HG02943 (cell line): ENCODE measurements around the gene TBC1D12.
"Not testable (repeated sequence)": the region's sequence is repeated elsewhere in the genome, so short reads cannot be mapped to it uniquely, and the experiment has no call there.

Experiments used
- ATAC-seq: cut with Tn5 transposase; IDR thresholded peaks from one replicate; pipeline ENCODE4 v1.9.1; 2021; ENCODE audit warnings: mild to moderate bottlenecking, low read depth, moderate library complexity; ENCODE audit not compliant: unreplicated experiment

Gene TBC1D12

GRCh38 chr10:94524146-94524545 is 121.8 kb downstream of the TBC1D12 start:
- no peak for ATAC-seq

- ATAC-seq, result no peak
Measured at GRCh38 chr10:94524711-94525110, 122.4 kb downstream of the TBC1D12 start.

DNA sequence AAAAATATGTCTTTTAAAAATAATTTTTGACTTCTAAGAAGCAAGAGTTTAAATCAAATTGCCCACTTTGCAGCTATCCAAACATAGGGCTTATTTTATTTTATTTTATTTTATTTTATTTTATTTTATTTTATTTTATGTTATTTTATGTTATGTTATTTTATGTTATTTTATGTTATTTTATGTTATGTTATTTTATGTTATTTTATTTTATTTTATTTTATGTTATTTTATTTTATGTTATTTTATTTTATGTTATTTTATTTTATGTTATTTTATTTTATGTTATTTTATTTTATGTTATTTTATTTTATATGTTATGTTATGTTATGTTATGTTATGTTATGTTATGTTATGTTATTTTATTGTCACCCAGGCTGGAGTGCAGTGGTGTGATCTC is 129.2 kb downstream of the TBC1D12 start:
- not testable (repeated sequence) for ATAC-seq

DNA sequence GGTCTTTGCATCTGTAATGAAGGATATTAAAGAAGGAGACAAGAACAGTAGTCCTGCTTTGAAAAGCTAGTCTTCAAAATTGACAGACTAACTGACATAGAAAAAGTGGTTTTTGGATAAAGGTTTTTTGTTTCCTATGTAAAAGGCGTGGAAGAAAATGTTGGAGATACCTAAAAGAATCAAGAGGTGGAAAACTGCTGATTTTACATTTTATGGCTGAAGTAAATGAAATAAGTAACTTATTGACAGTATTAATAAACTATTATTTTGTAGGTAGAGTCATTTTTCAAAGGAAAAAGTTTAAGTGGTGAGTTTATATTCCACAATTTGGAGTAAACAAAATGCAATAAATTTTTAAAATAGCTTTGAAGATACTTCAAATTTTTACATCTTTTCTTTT is 130.7 kb downstream of the TBC1D12 start:
- ATAC-seq, result no peak

DNA sequence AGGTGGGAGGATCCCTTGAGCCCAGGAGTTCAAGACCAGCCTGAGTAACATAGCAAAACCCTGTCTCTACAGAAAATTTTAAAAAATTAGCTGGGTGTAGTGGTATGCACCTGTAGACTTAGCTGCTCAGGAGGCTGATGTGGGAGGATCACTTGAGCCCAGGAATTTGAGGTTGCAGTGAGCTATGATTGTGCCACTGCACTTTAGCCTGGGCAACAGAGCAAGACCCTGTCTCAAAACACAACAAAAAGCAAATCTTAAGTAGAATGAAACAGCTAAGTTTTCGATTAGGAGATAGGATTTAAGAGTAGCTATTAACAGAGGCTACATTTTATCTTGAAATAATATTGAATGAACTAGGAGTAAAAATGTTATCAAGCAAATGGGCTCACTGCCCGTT is 139.9 kb downstream of the TBC1D12 start:
- ATAC-seq, result not testable (repeated sequence)

DNA sequence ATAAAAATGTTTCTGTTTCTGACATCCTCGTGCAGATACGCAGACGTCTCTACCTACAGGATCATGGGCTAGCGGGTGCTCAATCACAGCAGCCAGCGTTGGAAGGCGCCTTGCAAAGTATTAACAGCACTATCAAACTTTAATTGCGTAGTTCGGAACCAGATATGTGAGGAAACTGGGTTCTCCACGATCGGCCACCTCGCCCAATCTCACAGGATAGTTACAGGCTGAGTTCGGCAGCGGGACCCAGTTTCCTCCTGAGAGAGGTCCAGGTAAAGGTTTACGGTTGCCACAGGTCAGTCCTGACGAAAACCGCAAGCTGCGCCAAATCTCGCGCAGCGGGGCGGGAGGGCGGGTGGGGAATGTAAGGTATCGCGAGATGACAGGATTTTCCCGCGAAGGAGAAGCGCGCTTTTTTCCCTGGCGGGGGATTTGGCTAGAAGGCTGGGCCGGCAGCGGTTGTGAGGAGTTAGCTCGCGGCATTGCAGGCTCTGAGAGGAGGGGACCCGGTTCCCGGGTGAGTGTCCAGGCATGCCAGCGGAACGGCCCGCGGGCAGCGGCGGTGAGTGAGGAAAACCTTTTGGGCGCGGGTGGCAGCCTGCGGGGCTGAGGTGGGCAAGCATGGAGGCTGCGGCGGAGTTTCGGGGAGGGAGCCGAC is 143.2 kb downstream of the TBC1D12 start, which contains the start of gene HELLS:
TSS of gene HELLS (plus strand) at position 398 of the 658 bp plus-strand sequence. CDS start at position 532, 134 bp downstream.
- peak; percentile 72 for ATAC-seq

GRCh38 chr10:94546049-94546900 is 143.9 kb downstream of the TBC1D12 start:
- ATAC-seq, result peak; percentile 30

DNA sequence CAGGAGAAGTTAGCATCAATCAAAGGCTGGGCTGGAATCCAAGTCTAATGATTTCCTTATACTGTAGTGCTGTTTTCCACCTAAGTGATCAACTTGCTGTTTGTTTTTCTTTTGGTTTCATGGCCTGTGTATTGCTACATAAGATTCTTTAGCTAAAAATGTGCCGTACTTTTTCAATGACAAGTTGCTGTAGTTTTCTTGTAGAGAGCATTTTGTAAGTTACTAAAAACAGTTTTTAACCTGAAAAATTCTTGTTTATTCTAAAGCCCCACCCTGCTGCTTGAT is 144.5 kb downstream of the TBC1D12 start:
- ATAC-seq, result no peak

- no peak for ATAC-seq
Measured at GRCh38 chr10:94549221-94549620, 146.9 kb downstream of the TBC1D12 start.

DNA sequence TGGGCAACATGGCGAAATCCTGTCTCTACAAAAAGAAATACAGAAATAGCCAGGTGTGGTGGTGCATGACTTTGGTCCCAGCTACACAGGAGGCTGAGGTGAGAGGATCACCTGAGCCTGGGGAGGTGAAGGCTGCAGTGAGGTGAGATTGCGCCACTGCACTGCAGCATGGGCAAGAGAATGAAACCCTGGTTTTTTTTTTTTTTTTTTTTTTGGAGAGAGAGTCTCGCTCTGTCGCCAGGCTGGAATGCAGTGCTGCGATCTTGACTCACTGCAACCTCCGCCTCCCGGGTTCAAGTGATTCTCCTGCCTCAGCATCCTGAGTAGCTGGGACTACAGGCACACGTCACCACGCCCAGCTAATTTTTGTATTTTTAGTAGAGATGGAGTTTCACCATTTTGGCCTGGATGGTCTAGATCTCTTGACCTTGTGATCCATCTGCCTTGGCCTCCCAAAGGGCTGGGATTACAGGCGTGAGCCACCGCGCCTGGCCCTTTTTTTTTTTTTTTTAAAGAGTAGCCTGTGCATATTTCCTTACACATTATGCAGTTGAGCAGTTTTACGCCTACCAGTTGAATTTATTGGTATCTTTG is 165.5 kb downstream of the TBC1D12 start:
- not testable (repeated sequence) for ATAC-seq

DNA sequence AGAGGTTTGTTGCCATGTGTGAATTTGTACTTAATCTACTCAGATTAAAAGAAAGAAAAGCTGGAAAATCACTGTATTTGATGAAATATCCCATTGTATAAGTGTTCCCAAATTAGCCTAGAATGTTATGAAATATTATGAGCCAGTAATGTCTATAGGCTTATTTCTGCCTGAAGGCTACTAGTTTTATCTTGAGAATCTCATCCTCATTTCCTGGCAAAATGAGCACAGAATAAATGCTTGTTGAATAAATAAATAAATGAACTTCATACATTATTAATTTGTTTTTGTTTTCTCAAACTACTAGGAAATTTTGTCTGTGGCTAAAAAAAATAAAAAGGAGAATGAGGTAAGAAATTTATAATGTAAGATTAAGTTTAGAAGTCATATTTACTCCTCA is 168.7 kb downstream of the TBC1D12 start:
- ATAC-seq, result no peak

DNA sequence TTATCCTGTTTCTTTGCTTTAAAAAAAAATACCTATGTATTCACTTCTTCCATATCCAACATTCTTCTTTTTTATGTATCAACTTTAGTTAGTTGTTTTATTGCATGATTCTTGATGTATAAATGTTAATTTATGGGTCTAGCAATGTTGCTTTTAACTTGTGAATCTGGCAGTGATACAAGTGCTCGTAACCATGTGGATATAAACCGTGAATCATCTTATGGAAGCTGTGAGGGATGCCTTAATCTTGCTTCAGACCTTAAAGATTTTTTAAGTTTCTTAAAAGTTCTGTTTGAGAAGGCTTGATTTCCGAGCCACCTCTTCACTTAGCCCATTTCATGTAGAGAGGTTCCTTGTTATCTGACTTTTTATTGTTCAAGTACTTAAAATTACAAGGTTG is 169.2 kb downstream of the TBC1D12 start:
- ATAC-seq, result no peak

DNA sequence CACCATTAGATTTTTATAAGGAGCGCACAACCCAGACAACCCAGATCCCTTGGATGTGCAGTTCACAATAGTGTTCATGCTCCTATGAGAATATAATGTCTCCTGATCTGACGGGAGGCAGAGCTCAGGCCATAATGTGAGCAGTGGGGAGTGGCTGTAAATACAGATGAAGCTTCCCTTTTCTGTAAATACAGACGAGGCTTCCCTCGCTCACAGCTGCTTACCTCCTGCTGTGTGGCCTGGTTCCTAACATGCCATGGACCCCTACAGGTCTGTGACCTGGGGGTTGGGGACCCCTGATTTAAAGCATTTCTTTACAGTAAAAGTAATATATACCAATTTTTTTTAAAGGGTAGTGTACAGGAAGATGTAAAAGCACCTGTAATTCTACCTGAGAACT is 176.4 kb downstream of the TBC1D12 start:
- ATAC-seq, result no peak

- no peak for ATAC-seq
Measured at GRCh38 chr10:94583124-94583523, 180.8 kb downstream of the TBC1D12 start.
